K562 (cell line): ENCODE results near the gene RBKS. TPM values are rescaled to one million over a fixed set of nuclear protein-coding genes. Genes with fewer than 3 reads are reported as not detected.

ENCODE experiments used
- ATF1 ChIP-seq, 2 experiments: fragments of 450-650 bp in 1 of 2; IDR thresholded peaks; 2 replicates each; pipeline ENCODE4 v1.6.1; 2016; ENCODE audit warnings: missing compliant biosample characterization in 1 of 2, missing genetic modification characterization in 1 of 2
- CBFA2T3 ChIP-seq: fragments of 450-650 bp; IDR thresholded peaks from 2 replicates; pipeline ENCODE4 v1.6.1; 2017
- GATAD2A ChIP-seq: fragments of 450-650 bp; IDR thresholded peaks from 2 replicates; pipeline ENCODE4 v1.6.1; 2017
- HNRNPH1 ChIP-seq: fragments of 200-400 bp; formaldehyde crosslinking; optimal IDR thresholded peaks from 2 replicates; pipeline ENCODE3; 2017; ENCODE audit warnings: low read depth, mild to moderate bottlenecking, low read length, moderate library complexity
- HNRNPLL ChIP-seq: fragments of 200-400 bp; formaldehyde crosslinking; IDR thresholded peaks from 2 replicates; pipeline ENCODE4 v1.6.1; 2017; ENCODE audit warnings: low read length, low read depth, mild to moderate bottlenecking; ENCODE audit not compliant: poor library complexity, severe bottlenecking
- HOXB6 ChIP-seq: fragments of 250-450 bp; sonication (Bioruptor Pico); IDR thresholded peaks from 2 replicates; pipeline ENCODE4 v1.5.1; 2022; ENCODE audit warnings: mild to moderate bottlenecking, borderline replicate concordance
- NR2C1 ChIP-seq, 2 experiments: fragments of 450-650 bp; IDR thresholded peaks; 2 replicates each; pipeline ENCODE4 v1.6.1; 2017; ENCODE audit warnings: mild to moderate bottlenecking in 2 of 2, antibody characterized with exemption in 1 of 2, inconsistent platforms in 1 of 2, missing compliant biosample characterization in 1 of 2, missing genetic modification characterization in 1 of 2
- PTRF ChIP-seq: fragments of 450-650 bp; IDR thresholded peaks from 2 replicates; pipeline ENCODE4 v1.6.1; 2016; ENCODE audit warnings: mild to moderate bottlenecking, missing genetic modification characterization, missing compliant biosample characterization
- STAG1 ChIP-seq: sonication (generic); formaldehyde crosslinking; IDR thresholded peaks from 2 replicates; pipeline ENCODE4 v1.5.0; 2020; ENCODE audit warnings: missing genetic modification reagents, borderline replicate concordance
- polyA plus RNA-seq, 8 experiments: library from polyadenylated mRNA; depleted of rRNA in 4 of 8; stranded (reverse) in 5 of 8; unstranded in 3 of 8; fragments of >200 nt; fragmentation: Nextera tagmentation in 2 of 8; fragmentation: Illumina TruSeq in 1 of 8; extraction: Ambion mirVana in 2 of 8; extraction: Trizol in 1 of 8; gene quantifications; 2 replicates each; pipeline versions ENCODE4 v1.2.1 to v1.2.3, GENCODE V29; 2011 to 2014; ENCODE audit warnings: inconsistent platforms in 1 of 8, missing spikeins in 1 of 8
- total RNA-seq, 7 experiments: library from RNA; depleted of rRNA in 6 of 7; stranded (reverse); fragments of >200 nt in 6 of 7; fragmentation: Illumina TruSeq in 2 of 7; extraction: Trizol in 2 of 7; gene quantifications; 2 replicates each; pipeline versions ENCODE4 v1.2.1 to v1.2.3, GENCODE V29; 2011 to 2021; ENCODE audit warnings: low replicate concordance in 1 of 7
- TF ChIP-seq, protein P1 (sequence below): sonication (generic); formaldehyde crosslinking; IDR thresholded peaks from 2 replicates; pipeline ENCODE4 v1.8.1; 2023; ENCODE audit warnings: mild to moderate bottlenecking, missing genetic modification reagents, moderate library complexity
- TF ChIP-seq, protein P2 (sequence below): fragments of 450-650 bp; IDR thresholded peaks from one replicate; pipeline ENCODE4 v1.6.1; 2018; ENCODE audit warnings: mild to moderate bottlenecking, moderate library complexity; ENCODE audit not compliant: partially characterized antibody
- TF ChIP-seq, protein P3 (sequence below): fragments of 450-650 bp; IDR thresholded peaks from 2 replicates; pipeline ENCODE4 v1.6.1; 2018; ENCODE audit not compliant: partially characterized antibody
- TF ChIP-seq, protein P4 (sequence below): fragments of 450-650 bp; IDR thresholded peaks from 2 replicates; pipeline ENCODE4 v1.6.1; 2017; ENCODE audit warnings: antibody characterized with exemption

RBKS gene
- total and polyA plus RNA-seq, 9 of the 15 experiments (the other 6 are each of a cell fraction or from before 2014, with no cell fraction given): 0.06 to 0.39 (median 0.19) TPM

DNA sequence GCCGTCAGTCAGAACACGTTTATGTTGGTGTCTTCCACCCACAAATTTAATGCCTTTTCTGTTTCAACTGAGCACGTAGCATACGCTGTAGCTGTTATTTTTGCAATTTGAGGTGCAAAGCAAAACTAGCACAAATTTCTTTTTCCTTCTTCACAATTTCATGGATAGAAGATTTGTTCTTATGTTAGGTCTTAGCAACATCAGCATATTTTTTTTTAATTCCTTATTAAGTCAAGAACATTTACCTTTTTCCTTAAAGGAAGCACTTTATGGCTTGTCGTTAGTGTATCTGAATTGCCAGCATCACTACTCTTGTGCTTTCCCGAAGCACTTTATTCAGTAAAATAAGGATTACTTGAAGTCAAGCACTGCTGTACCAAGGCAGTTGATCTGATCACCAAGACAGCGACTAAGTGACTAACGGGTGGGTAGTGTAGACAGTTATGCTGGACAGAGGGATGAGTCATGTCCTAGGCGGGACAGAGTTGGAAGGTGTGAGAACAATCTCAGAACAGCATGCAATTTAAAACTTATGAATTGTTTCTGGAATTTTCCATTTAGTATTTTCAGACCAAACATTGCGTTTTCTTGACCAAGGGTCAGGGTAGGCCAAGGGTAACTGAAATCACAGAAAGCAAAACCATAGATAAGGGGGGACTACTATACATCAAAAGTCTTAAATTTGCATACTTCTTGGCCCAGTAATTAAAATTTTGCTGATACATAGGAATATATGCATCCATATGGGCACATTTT lies 13.6 kb upstream of the RBKS start (continued):
- TF ChIP-seq, protein P1, sequence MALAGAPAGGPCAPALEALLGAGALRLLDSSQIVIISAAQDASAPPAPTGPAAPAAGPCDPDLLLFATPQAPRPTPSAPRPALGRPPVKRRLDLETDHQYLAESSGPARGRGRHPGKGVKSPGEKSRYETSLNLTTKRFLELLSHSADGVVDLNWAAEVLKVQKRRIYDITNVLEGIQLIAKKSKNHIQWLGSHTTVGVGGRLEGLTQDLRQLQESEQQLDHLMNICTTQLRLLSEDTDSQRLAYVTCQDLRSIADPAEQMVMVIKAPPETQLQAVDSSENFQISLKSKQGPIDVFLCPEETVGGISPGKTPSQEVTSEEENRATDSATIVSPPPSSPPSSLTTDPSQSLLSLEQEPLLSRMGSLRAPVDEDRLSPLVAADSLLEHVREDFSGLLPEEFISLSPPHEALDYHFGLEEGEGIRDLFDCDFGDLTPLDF (CRISPR knock-in tag): no peak
- TF ChIP-seq CBFA2T3: no peak
- no peak for TF ChIP-seq HNRNPLL
- no peak for TF ChIP-seq HNRNPH1
- TF ChIP-seq HOXB6: no peak
- no peak for TF ChIP-seq ATF1 (CRISPR knock-in tag; IDR thresholded peaks at IDR 0.05)
- no peak for TF ChIP-seq ATF1 (tag; IDR thresholded peaks at IDR 0.05)
- TF ChIP-seq, protein P2, sequence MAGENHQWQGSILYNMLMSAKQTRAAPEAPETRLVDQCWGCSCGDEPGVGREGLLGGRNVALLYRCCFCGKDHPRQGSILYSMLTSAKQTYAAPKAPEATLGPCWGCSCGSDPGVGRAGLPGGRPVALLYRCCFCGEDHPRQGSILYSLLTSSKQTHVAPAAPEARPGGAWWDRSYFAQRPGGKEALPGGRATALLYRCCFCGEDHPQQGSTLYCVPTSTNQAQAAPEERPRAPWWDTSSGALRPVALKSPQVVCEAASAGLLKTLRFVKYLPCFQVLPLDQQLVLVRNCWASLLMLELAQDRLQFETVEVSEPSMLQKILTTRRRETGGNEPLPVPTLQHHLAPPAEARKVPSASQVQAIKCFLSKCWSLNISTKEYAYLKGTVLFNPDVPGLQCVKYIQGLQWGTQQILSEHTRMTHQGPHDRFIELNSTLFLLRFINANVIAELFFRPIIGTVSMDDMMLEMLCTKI: no peak
- TF ChIP-seq NR2C1 (IDR thresholded peaks at IDR 0.05): no peak
- no peak for TF ChIP-seq NR2C1 (tag; IDR thresholded peaks at IDR 0.05)
- TF ChIP-seq, protein P3, sequence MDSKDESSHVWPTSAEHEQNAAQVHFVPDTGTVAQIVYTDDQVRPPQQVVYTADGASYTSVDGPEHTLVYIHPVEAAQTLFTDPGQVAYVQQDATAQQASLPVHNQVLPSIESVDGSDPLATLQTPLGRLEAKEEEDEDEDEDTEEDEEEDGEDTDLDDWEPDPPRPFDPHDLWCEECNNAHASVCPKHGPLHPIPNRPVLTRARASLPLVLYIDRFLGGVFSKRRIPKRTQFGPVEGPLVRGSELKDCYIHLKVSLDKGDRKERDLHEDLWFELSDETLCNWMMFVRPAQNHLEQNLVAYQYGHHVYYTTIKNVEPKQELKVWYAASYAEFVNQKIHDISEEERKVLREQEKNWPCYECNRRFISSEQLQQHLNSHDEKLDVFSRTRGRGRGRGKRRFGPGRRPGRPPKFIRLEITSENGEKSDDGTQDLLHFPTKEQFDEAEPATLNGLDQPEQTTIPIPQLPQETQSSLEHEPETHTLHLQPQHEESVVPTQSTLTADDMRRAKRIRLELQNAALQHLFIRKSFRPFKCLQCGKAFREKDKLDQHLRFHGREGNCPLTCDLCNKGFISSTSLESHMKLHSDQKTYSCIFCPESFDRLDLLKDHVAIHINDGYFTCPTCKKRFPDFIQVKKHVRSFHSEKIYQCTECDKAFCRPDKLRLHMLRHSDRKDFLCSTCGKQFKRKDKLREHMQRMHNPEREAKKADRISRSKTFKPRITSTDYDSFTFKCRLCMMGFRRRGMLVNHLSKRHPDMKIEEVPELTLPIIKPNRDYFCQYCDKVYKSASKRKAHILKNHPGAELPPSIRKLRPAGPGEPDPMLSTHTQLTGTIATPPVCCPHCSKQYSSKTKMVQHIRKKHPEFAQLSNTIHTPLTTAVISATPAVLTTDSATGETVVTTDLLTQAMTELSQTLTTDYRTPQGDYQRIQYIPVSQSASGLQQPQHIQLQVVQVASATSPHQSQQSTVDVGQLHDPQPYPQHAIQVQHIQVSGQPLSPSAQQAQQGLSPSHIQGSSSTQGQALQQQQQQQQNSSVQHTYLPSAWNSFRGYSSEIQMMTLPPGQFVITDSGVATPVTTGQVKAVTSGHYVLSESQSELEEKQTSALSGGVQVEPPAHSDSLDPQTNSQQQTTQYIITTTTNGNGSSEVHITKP: no peak
- TF ChIP-seq, protein P4, sequence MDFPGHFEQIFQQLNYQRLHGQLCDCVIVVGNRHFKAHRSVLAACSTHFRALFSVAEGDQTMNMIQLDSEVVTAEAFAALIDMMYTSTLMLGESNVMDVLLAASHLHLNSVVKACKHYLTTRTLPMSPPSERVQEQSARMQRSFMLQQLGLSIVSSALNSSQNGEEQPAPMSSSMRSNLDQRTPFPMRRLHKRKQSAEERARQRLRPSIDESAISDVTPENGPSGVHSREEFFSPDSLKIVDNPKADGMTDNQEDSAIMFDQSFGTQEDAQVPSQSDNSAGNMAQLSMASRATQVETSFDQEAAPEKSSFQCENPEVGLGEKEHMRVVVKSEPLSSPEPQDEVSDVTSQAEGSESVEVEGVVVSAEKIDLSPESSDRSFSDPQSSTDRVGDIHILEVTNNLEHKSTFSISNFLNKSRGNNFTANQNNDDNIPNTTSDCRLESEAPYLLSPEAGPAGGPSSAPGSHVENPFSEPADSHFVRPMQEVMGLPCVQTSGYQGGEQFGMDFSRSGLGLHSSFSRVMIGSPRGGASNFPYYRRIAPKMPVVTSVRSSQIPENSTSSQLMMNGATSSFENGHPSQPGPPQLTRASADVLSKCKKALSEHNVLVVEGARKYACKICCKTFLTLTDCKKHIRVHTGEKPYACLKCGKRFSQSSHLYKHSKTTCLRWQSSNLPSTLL: no peak
- no peak for TF ChIP-seq STAG1 (CRISPR knock-in tag)
- TF ChIP-seq GATAD2A: no peak
- no peak for TF ChIP-seq PTRF (tag)
